Stimulated activated CD4-positive, alpha-beta T cell treated with anti-CD3 and anti-CD28 coated beads, Interleukin-1b, Interleukin-23, amount 100 ng/mL, for 4 hours (primary cell): ENCODE data around the gene DLAT.
A peak's percentile ranks its signal among the peaks of the same experiment; 100 is the strongest.
"Not testable (repeated sequence)": the region's sequence is repeated elsewhere in the genome, so short reads cannot be mapped to it uniquely, and the experiment has no call there.

Source experiments
- DNase-seq, 2 donors: peaks; one replicate each; pipeline ENCODE4 v3.0.0-alpha.2; 2020; ENCODE audit warnings: low read depth in 2 of 2

The DLAT gene

DNA sequence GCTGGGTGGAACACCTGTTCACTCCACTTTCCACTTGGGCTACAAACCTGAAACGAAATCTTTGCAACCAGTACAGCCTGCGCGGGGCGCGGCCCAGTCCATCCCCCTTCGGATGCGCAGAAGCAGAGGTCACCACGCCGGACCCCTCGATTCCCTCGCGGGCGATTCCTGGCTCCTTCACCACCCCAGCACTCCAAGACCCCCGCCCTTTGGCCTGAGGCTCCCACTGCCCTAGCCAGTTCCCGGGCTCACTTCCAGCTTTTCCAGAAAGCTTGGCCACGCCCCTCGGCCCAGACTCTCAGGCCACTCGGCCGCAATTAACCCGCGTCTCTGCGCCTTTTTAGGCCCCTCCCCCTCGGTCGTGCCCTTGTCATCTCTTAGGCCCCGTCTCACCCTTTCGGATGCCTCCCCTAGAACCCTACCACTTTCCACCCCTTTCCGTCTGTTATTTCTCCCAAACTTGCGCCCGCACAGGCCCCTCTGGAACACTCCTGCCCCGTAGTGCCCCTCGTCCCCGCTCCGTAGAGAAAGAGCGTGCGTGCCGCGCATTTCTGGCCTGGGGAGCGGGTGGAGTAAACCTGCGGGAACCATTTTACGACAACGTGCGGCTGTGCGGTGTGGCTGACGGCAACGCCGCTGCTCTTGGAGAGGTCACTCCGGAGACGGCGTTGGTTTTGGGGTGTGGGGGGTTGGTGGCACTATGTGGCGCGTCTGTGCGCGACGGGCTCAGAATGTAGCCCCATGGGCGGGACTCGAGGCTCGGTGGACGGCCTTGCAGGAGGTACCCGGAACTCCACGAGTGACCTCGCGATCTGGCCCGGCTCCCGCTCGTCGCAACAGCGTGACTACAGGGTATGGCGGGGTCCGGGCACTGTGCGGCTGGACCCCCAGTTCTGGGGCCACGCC lies at the start of gene DLAT:
DLAT (plus strand) TSS at position 636 of the 906 bp plus-strand sequence; CDS start at position 701, 65 bp downstream.
- peak; percentile 63 to 72 for DNase-seq

DNA sequence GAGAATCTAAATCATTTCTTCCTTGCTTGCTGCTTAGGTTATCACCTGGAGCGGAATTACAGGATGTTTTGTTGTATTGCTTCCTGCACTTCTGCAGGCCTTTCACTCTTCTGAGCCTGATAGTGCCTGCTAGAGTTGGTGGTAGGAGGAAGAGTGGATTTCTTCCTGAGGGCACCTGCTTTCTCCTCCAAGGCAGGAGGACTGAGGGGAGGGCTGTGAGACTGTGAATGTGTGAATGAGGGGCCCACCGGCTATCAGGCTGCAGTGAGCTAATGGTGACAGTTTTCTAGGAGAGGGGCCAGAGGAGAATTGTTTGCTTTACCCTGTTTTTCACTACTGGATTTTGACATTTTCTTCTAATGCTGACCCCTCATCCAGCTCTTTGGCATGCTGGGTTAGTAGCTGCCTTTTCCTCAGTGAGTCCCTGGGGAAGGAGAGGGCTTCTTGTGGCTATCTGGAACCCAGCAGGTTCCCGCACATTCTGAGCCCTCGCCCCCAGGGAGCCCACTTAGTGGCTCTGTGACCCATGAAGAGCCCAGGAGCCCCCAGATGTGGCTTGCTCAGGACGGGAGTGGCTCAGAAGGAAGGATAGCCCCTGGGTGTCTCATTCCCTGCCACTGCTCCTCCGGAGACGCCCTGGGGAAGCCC lies 49.0 kb upstream of the DLAT start:
- DNase-seq, result no peak

DNA sequence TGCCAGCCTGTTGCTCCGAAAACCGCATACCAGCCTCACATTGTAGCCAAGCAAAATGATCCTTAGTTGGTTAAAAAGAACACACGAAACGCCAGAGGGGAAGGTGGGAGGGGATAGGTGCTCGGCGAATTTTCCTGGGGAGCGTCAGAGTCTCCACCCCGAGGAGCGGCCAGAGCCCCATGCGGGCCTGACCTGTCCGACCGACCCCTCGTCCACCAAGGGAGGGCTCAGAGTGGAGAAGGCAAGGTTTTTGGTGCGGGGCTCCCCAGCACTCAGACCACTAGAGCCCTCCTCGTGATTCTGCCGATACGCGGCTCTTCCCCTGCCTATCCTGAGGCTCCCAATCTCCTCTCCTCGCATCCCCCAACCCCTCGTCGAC lies 48.5 kb upstream of the DLAT start:
- no peak for DNase-seq

DNA sequence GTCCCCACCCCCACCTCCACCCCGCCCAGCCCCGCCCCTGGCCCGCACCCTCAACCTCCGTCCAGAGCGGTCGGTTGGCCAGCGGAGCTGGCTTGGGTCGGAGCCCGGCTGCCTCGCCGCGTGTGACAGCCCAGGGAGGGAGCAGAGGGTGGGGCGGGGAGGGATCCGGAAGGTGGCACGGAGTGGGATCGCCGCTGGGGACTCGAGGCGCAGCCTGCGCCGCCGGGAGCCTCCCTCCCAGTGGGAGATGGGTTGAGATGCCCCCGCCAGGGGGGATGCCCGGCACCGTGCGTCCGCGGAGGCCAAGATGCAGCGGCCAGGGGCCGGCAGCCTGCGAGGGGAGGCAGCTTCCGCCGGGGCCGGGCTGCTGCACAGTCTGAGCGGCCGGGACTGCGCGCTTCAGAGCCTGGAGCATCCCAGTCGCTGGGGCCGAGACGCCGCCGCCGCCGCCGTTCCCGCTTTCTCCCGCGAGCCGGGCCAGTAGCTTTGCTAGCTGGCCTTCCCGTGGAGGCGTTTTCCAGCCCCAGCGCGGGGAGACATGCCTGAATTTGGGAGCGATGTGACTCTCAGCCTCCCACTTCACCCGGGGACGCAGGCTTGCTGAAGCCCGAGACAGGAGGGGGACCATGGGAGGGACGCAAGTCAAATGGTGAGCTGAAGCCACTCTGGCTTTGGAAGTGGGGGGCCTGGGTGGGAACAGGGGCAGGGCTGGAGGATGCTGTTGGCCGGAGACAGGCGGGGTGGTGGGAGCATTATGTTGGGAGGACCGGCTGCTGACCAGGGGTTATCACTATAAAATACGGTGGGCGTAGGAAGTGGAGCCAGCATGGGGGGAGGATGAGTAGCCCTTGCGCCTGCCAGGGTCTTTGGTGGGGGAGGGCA lies 47.8 kb upstream of the DLAT start:
- peak in 1 of 2 donors; percentile 13 for DNase-seq

DNA sequence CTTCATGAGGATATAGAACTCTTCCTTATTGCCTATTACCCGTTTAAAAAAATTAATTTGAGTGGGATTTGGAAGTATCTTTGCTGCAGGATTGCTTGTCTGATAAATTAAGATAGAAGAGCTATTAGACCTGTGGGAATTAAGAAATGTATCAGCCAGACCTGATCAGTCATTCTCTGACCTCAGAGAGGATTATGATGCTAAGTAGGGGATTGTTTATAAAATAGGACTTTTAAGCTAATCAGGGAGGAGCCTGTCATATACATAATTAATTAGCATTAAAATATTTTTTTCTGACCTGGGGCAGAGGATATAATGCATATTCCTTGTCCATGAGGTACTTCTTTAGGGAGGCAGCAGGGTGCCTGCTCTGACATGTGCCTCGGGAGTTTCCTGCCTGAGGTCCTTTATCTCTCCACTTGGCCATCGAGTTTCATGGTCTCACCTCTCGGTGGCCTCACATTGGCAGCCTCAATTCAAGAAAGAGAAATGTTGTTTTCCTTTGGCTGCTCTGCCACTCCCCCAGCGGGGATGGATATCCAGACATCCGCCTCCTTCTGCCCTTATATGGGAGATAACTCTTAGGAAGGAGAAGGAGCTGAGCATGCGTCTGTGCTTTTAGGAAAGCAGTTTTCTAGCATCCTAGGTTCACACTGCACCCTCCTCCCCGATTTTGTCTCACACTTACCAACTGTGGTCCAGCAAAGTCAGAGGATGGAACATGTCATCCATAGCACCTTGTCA lies 47.0 kb upstream of the DLAT start:
- DNase-seq, result no peak

DNA sequence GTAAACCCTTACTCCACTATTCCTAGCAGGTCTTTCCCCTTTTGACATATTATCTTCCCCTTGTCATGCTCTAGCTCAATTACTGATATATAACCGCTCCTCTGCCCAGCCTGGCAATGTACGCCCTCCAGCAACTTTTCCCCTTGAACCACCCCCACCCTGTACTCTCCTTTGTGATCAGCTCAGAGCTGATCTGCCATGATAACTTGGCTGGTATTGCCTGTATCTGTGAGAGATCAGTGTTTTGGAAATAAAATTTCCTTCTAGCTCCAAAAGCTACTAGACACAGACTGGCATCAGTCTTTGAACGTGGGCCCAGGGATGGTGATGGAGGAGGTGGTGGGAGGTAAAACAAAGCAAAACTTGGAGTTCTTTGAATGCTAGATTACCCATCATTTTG lies 45.1 kb upstream of the DLAT start:
- DNase-seq, result no peak

DNA sequence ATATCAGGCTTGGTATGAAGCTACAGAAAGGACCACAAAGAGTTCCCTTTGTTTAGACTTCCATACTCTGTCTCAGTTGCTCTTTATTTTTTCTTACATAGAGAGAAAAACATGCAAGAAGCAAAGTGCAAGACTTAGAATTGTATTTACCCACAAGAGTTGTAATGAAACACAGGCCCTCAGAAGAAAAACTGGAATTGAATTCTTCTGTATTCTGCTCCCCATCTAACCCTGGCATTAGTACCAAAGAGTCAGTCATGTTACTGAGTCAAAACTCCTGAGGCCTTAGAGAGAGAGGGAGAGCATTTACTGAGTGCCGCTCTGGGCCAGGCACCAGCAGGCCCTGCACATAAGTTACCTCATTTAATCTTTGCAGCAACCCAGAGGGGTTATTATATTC lies 43.9 kb upstream of the DLAT start:
- DNase-seq, result no peak

DNA sequence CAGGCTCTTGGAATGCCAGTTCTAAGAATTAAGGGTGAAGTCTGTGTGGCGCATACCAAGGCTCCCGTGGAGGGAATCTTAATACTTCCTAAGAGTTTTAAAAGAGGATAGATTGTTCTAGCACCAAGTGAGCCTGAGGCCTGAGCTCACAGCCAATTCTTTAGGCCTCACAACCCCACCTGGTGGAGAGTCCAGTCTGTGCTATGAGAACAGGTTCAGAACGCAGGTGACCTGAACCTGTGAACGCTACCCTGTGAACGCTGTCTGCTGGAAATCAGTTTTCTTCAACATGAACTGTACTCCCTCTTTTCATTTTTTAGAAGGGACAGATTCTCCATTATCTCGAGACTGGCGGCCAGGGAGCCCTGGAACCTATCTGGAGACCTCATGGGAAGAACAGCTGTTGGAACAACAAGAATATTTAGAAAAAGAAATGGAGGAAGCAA lies 43.2 kb upstream of the DLAT start:
- peak; percentile 41 to 44 for DNase-seq

DNA sequence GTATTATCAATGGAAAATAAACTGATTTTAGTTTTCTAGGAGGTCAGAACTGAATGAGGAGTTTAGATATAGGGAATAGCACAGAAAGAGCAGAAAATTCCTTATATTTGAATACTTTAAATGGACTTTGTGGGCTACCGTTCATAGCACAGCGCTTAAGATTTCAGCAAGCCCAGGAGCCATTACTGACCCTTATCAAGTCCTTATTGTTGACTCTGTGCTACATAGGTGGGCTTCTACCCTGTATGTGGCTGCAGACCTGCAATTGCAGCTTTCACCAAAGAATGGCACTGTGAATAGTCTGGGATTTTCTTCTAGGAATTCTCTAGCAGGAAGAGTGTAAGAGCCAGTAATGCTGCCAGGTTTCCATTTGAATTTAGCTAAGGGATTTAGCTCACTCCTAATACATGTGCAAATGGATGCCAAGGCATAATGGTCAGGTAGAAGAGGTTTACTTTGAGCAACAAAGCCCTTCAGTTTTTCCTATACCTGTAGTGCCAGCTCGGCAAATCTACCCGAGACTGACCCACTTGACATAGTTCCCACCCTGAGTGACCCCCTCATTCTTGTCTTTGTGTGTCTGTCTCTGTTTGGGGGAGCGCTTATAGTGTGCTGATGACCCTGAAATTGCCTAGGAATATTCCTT lies 42.5 kb upstream of the DLAT start:
- DNase-seq, result no peak

DNA sequence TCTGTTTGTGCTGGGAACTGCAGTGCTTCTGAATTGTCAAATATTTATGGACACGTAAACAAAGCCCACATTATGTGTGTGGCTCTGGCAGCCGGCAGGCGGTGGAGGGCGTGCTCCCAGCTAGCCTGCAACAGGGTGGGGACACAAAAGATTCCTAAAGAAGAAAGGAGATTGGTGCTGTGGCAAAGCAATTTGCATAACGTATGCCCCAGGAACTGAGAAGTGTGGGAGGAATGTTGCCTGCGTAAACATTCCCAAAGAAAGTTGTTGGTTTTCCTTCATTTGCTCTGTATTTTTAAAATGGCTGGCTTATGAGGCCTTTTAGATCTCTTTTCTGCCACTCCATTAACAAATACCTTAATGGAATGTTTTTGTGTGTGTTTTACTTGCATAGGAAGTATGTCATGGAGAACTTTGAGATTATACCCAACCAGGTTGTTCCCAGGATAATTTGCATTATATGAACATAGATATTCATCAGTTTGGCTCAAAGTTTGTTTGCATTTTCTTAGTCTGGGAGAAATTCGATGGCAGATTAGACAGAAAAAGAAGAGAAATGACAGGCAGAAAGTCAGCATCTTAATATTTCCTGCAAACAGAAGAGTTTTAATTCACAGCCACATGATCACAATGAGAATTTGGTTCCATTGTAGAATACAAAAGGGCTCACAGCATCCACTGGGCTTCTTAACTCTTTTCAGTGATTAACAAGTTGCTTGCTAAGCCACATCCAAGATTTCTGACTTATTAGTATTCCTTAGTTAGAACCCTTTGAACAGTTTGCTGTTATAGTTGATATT lies 41.8 kb upstream of the DLAT start:
- DNase-seq, result no peak

DNA sequence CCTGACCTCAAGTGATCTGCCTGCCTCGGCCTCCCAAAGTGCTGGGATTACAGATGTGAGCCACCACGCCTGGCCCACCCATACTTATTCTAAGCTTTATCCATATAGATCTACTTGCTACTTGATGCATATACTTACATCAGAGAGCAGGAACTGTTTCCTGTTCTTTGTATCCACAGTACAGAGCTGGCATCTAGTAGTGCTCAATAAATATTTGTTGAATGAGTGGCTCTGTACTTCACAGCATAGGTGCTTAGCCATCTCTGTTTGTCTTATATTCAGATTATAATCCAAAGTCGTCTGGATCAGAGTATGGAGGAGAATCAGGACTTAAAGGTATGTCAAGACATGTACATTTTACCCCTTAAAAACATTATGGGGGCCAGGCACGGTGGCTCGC lies 38.6 kb upstream of the DLAT start:
- DNase-seq, result no peak

DNA sequence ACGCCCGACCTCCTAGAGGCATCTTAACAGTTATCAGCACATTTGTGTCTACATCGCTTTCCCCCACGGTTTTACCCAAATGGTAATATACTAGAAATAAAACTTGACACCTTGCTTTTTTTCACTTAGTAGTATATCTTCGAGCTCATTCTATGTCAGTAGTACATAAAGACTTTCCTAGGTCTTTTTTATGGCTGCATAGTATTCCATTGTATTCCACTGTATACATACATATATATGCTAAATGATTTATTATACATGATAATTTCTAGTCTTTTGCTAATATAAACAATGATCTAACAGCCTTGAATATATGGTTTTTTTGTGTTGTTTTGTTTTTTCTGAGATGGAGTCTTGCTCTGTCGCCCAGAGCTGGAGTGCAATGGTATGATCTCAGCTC lies 34.8 kb upstream of the DLAT start:
- DNase-seq, result no peak

DNA sequence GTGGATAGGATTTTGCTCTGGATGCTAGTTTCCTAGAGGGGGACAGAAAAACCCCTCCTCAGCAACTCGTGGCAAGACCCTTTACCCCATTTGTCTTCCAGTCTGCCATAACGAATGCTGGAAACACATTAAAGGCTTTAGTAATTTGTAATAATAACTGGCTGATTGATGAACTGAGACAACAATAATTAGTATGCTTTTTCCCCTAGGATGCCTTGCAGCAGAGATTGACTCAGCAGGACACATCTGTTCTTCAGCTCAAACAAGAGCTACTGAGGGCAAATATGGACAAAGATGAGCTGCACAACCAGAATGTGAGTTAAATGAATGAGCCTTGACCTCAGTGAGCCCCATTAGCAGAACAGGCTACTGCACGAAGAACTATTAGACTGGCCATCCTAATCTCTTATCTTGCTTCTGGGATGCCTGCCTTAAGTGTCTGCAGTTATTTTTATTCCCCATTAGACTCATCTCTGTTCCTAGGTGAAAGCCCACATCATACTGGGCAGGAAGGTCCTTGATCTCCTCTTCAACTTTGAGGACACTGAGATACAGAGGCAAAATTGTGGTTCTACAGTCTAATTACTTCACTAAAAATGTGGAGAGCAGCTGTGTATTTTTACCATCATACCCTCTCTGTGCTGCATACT lies 32.9 kb upstream of the DLAT start:
- no peak for DNase-seq

DNA sequence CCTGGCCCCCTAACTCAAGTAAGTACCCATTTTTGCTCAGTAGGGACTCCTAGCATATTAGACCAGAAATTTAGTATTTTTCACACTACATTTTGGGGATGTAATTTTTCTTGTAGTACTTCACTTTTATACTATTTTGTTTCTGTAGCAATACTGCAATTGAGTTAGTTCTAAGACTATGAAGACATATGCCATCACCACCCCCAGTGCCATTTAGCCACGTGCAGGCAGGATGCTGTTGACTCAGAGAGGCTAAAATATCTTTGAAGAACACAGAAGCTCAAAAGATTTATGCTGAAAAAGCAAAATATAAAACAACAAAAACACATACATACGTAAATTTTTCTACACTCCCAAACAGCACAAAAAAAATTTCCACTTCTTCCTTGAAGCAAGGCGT lies 29.1 kb upstream of the DLAT start:
- DNase-seq, result no peak

DNA sequence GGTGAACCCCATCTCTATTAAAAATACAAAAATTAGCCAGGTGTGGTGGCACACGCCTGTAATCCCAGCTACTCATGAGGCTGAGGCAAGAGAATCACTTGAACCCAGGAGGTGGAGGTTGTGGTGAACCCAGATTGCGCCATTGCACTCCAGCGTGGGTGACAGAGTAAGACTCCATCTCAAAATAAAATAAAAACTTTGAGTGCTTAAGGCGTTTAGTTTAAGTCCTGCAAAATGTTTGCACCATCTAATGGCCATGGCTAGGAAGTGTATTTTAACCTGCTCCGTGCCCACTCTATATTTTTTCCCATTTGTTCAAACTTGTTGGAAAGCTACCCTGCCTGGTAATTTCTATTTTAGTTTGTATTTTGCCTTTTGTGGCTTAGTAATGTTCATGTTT lies 28.5 kb upstream of the DLAT start:
- not testable (repeated sequence) for DNase-seq

DNA sequence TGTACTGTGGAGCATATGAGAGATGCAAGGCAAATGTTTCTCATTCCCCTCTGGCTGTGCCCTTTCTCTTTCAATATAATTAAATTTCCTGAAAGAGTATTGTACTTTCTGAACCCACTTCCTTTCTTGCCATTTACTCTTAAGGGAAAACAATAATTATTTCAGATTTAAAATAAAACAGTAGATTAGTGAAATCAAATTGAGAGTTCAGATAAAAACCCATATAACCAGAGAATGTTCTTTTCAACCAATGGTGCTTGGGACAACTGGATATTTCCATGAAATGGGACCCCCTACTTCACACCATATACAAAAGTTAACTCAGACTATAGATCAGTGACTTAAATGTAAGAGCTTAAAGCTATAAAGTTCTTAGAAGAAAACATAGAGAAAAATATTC lies 26.1 kb upstream of the DLAT start:
- no peak for DNase-seq

DNA sequence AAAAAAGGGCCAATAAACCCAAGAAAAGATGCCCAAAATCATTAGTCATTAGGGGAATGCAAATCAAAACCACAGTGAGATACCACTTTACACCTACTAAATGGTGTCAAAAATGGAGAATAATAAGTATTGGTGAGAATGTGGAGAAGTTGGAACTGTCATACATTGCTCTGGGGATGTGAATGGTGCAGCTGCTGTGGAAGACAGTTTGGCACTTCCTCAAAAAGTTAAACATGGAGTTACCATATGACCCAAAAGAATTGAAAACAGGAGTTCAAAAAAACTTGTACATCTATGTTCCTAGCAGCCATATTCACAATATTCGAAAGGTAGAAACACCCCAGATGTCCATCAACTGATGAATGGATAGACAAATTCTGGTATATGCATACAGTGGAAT lies 24.5 kb upstream of the DLAT start:
- no peak for DNase-seq

DNA sequence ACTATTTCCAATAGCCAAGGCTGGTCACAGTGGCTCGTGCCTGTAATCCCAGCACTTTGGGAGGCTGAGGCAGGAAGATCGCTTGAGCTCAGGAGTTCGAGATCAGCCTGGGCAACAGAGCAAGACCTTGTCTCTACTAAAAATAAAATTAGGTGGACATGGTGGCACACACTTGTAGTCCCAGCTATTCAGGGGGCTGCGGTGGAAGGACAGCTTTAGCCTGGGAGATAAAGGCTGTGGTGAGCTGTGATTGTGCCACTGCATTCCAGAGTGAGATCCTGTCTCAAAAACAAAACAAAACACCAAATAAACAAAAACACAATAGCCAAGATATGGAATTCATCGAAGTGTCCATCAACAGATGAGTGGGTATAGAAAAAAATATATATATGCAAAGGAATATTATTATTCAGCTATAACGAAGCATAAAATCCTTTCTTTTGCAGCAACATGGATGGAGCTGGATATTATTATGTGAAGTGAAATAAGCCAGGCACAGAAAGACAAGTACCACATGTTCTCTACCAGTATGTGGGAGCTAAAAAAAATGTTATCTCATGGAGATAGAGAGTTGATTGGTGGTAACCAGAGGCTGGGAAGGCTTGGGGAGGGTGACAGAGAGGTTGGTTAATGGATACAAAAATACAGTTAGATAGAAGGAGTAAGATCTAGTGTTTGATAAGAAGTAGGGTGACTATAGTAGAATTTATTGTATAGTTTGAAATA lies 22.6 kb upstream of the DLAT start:
- no peak for DNase-seq

DNA sequence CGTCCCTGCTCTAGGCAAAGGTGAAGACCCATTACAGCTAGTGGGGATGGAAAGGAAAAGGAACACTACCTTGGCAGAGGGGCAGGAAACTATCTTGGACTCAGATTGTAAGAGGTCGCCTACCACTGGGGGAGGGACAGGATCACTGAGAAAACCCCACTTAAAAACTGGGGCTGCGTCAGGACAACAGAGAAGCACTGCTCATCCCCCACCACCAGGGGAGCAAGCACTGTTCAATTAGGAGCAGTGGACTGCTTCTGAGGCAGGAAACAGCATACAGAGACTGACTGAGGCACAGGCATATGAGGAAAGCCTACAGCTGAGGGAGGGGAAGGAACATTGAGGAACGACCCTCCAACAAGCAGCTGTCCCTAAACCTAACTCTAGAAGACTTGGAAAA lies 20.8 kb upstream of the DLAT start:
- no peak for DNase-seq
